ENCODE measurements around the gene ARHGAP26.
"Not testable (repeated sequence)": the region's sequence is repeated elsewhere in the genome, so short reads cannot be mapped to it uniquely, and the experiment has no call there.

DNA sequence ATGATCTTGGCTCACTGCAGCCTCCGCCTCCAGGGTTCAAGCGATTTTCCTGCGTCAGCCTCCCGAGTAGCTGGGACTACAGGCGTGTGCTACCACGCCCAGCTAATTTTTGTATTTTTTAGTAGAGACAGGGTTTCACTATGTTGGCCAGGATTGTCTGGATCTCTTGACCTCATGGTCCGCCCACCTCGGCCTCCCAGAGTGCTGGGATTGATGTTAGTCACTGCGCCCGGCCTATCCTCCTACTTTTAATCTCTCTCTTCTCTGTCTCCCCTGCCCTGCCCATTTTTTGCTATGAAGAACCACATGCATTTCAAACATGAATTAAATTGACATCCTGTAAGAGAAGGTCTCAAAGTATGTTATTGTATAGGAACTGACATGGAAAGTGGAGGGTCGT lies 158.8 kb downstream of the ARHGAP26 start:
- TF ChIP-seq, protein P1, sequence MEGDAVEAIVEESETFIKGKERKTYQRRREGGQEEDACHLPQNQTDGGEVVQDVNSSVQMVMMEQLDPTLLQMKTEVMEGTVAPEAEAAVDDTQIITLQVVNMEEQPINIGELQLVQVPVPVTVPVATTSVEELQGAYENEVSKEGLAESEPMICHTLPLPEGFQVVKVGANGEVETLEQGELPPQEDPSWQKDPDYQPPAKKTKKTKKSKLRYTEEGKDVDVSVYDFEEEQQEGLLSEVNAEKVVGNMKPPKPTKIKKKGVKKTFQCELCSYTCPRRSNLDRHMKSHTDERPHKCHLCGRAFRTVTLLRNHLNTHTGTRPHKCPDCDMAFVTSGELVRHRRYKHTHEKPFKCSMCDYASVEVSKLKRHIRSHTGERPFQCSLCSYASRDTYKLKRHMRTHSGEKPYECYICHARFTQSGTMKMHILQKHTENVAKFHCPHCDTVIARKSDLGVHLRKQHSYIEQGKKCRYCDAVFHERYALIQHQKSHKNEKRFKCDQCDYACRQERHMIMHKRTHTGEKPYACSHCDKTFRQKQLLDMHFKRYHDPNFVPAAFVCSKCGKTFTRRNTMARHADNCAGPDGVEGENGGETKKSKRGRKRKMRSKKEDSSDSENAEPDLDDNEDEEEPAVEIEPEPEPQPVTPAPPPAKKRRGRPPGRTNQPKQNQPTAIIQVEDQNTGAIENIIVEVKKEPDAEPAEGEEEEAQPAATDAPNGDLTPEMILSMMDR (IDR thresholded peaks at IDR 0.05) = not testable (repeated sequence)
- TF ChIP-seq POLR2A (IDR thresholded peaks at IDR 0.05) = not testable (repeated sequence)

Measured in lower leg skin (tissue), 3 donors.